DMS 273 (cell line): ENCODE measurements around the gene OR51M1.

Experiments used
- DNase-seq: peaks from one replicate; lab custom pipeline; 2025; ENCODE audit not compliant: unreplicated experiment; lab: John Stamatoyannopoulos, UW

The OR51M1 gene

GRCh38 chr11:5384335-5384734, 723 bp downstream of the OR51M1 start:
- DNase-seq, result no peak

GRCh38 chr11:5390210-5390609, 6.6 kb downstream of the OR51M1 start:
- no peak for DNase-seq

- DNase-seq, result no peak
Measured at GRCh38 chr11:5394091-5394490, 10.5 kb downstream of the OR51M1 start.

GRCh38 chr11:5398936-5399335, 15.3 kb downstream of the OR51M1 start:
- DNase-seq, result no peak

DNA sequence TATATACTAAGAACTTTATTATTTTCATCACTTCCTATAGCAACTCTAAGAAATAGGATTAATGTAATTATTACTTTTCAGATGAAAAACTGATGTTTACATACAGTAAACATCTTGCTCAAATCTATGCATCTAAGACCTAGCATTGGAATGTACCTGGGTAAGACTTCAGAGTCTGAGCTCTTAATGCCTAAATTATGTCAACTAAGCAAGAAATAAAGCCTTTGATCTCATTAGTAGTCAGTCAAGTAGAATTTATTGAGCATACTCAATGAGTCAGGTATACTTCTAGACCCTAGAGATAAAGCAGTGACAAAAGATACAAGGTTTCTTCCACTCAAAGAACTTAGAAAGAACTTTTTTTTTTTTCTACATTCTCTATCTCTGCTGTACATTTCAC, 21.6 kb downstream of the OR51M1 start:
- no peak for DNase-seq

DNA sequence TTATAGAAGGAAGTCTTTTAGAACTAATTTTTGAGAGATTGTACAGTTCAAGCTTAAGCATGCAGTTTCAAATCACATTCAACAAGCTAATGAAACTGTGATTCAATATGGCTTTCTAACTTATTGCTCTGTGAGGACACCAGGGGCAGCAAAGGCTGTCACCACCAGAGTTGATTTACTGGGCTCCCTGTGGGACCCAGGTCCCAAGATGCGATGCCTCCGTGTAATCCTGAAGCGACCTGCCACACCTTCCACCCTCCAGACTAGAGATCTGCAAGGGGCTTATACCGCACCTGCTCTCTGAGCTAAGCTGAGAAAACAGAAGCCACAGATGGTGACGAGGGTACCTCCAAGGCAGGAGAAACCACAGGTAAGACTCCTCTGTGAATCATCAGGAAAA, 37.4 kb downstream of the OR51M1 start:
- no peak for DNase-seq

- no peak for DNase-seq
Measured at GRCh38 chr11:5421811-5422210, 38.2 kb downstream of the OR51M1 start, which contains the start of gene OR51Q1. OR51Q1 (plus strand) TSS chr11:5422111; CDS start chr11:5422201, 90 bp downstream.

DNA sequence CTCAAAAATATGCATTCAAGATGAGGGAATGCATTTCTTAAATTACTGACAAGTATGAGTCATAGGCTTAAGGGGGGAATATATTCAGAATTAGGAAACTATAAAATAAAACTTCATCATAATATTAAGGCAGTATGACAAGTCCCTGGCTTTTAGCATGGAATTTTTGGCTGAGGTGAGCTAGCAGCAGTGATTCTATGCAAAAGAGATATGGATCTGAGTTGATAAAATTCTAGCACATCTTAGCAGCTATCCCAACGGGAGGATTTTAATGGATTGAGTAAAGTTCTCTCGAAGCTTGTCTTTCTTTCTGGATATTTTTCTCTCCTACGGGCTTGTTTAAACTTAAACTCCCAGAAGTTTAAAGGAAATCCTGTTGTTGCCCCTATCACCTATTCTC, 39.5 kb downstream of the OR51M1 start:
- DNase-seq, result no peak

- no peak for DNase-seq
Measured at GRCh38 chr11:5441414-5441813, 57.8 kb downstream of the OR51M1 start, which contains the start of gene OR51I1. OR51I1 (minus strand) TSS chr11:5441514; CDS start chr11:5441514, 0 bp downstream.
